ENCODE measurements around the gene CHL1.

DNA sequence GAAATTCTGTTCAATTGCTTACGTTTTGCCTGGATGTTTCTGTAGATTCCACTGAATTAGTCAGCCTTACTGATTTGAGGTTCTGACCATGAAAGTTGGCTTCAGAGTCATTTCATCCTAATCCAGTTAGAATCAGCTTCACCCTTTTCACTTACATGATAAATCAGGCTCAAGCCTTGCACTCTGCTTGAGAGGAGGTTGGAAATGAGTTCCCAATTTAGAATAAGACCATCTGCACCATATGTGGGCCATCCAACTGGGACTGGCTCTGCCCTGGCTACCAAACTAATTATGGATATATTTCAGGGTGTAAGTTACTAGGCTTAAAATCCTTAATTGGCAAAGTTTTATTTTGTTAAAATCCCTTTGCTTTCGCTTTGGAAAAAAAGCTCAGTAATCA lies 255.7 kb downstream of the CHL1 start:
- TF ChIP-seq, protein P1, sequence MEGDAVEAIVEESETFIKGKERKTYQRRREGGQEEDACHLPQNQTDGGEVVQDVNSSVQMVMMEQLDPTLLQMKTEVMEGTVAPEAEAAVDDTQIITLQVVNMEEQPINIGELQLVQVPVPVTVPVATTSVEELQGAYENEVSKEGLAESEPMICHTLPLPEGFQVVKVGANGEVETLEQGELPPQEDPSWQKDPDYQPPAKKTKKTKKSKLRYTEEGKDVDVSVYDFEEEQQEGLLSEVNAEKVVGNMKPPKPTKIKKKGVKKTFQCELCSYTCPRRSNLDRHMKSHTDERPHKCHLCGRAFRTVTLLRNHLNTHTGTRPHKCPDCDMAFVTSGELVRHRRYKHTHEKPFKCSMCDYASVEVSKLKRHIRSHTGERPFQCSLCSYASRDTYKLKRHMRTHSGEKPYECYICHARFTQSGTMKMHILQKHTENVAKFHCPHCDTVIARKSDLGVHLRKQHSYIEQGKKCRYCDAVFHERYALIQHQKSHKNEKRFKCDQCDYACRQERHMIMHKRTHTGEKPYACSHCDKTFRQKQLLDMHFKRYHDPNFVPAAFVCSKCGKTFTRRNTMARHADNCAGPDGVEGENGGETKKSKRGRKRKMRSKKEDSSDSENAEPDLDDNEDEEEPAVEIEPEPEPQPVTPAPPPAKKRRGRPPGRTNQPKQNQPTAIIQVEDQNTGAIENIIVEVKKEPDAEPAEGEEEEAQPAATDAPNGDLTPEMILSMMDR (IDR thresholded peaks at IDR 0.05) = no peak
- TF ChIP-seq POLR2A (IDR thresholded peaks at IDR 0.05) = no peak

Measured in prostate gland (tissue), 2 donors.